Endothelial cell of umbilical vein (primary cell): ENCODE data around the gene VPS26C. TPM values are rescaled to one million over a fixed set of nuclear protein-coding genes. Genes with fewer than 3 reads are reported as not detected.

Source experiments
- BruUV-seq: library from RNA; stranded (reverse); fragments of 400-500 nt; replicated peaks from 2 replicates; lab custom pipeline; 2021; lab: Mats Ljungman, UMichigan
- CTCF ChIA-PET: fragments of 300-600, 350-600 bp; sonication (Branson Sonifier 250); formaldehyde crosslinking; loops from one replicate; lab custom pipeline; 2021; ENCODE audit warnings: antibody characterized with exemption, inconsistent platforms; lab: Charles Lee
- POLR2A ChIA-PET: fragments of 300-600, 350-600 bp; sonication (Branson Sonifier 250); formaldehyde crosslinking; loops from one replicate; lab custom pipeline; 2021; ENCODE audit warnings: antibody characterized with exemption, inconsistent platforms; lab: Charles Lee
- DNase-seq: peaks from one replicate; pipeline ENCODE4 v3.0.0-alpha.2; 2011; ENCODE audit warnings: low read depth, low spot score
- FAIRE-seq: peaks from 2 replicates; lab custom pipeline; 2011; peaks lifted over from hg19 to GRCh38; lab: Jason Lieb, UNC
- H2AFZ ChIP-seq: 2 replicates; pipeline ENCODE4 v1.6.0; 2012; ENCODE audit warnings: low read depth, low read length, control low read depth, inconsistent platforms
- H3K27ac ChIP-seq: 2 replicates; pipeline ENCODE4 v1.5.1; 2011; ENCODE audit warnings: low read depth, mild to moderate bottlenecking, control low read depth, low read length, moderate library complexity; ENCODE audit not compliant: insufficient read depth
- H3K27me3 ChIP-seq, 2 experiments: 2 replicates each; pipeline versions ENCODE4 v1.6.0 to v1.6.1; 2011; ENCODE audit warnings: low read length in 2 of 2, mixed read lengths in 1 of 2; ENCODE audit not compliant: control insufficient read depth in 2 of 2, insufficient read depth in 2 of 2
- H3K36me3 ChIP-seq, 2 experiments: 2 replicates in 1 of 2; 3 replicates in 1 of 2; pipeline ENCODE4 v1.5.1; 2011; ENCODE audit warnings: low read length in 2 of 2, mild to moderate bottlenecking in 1 of 2, moderate library complexity in 1 of 2; ENCODE audit not compliant: control insufficient read depth in 2 of 2, insufficient read depth in 2 of 2; ENCODE audit errors: extremely low read depth in 1 of 2
- H3K4me1 ChIP-seq: 3 replicates; pipeline ENCODE4 v1.5.1; 2011; ENCODE audit warnings: mild to moderate bottlenecking, low read length; ENCODE audit not compliant: control insufficient read depth, insufficient read depth; ENCODE audit errors: extremely low read depth
- H3K4me2 ChIP-seq: 2 replicates; pipeline ENCODE4 v1.6.1; 2011; ENCODE audit warnings: low read length, control low read depth, mixed read lengths; ENCODE audit not compliant: insufficient read depth
- H3K4me3 ChIP-seq, 3 experiments: fragments of 200-600 bp in 1 of 3; sonication (generic), shearing (Covaris generic) in 1 of 3; replicated peaks in 1 of 3; 2 replicates each; pipeline ENCODE4 v1.5.1; 2011 to 2016; ENCODE audit warnings: control low read depth in 3 of 3, low read length in 3 of 3, mild to moderate bottlenecking in 2 of 3, inconsistent platforms in 1 of 3, low read depth in 1 of 3, moderate library complexity in 1 of 3; ENCODE audit not compliant: insufficient read depth in 1 of 3
- H3K79me2 ChIP-seq: 2 replicates; pipeline ENCODE4 v1.6.0; 2012; ENCODE audit warnings: low read length, inconsistent platforms; ENCODE audit not compliant: control insufficient read depth, insufficient read depth
- H3K9ac ChIP-seq: replicated peaks from 2 replicates; pipeline ENCODE3; 2011; ENCODE audit warnings: low read length, control low read depth; ENCODE audit not compliant: insufficient read depth; ENCODE audit errors: extremely low read depth
- H3K9me1 ChIP-seq: replicated peaks from 3 replicates; pipeline ENCODE4 v1.6.0; 2011; ENCODE audit warnings: mild to moderate bottlenecking, low read length; ENCODE audit not compliant: control insufficient read depth, insufficient read depth; ENCODE audit errors: extremely low read depth
- H3K9me3 ChIP-seq: replicated peaks from 2 replicates; pipeline ENCODE4 v1.5.1; 2012; ENCODE audit warnings: low read length, inconsistent platforms; ENCODE audit not compliant: control insufficient read depth, insufficient read depth
- H4K20me1 ChIP-seq: replicated peaks from 2 replicates; pipeline ENCODE3; 2011; ENCODE audit warnings: mild to moderate bottlenecking, low read length; ENCODE audit not compliant: control insufficient read depth, insufficient read depth; ENCODE audit errors: extremely low read depth
- EZH2 ChIP-seq: IDR thresholded peaks from 2 replicates; pipeline ENCODE4 v1.6.1; 2012; ENCODE audit warnings: borderline replicate concordance, low read depth, mild to moderate bottlenecking, moderate library complexity, low read length, inconsistent platforms; ENCODE audit not compliant: severe bottlenecking
- FOS ChIP-seq: IDR thresholded peaks from 2 replicates; pipeline ENCODE4 v1.6.1; 2011; ENCODE audit warnings: mild to moderate bottlenecking, low read length, moderate library complexity, borderline replicate concordance; ENCODE audit not compliant: insufficient read depth
- GATA2 ChIP-seq: IDR thresholded peaks from 2 replicates; pipeline ENCODE4 v1.7.0; 2011; ENCODE audit warnings: low read depth, mild to moderate bottlenecking, moderate library complexity, mixed read lengths, low read length; ENCODE audit not compliant: insufficient read length, insufficient read depth
- JUN ChIP-seq: IDR thresholded peaks from 2 replicates; pipeline ENCODE4 v1.6.1; 2011; ENCODE audit warnings: borderline replicate concordance, low read depth; ENCODE audit not compliant: insufficient read length, insufficient read depth
- MYC ChIP-seq: IDR thresholded peaks from one replicate; pipeline ENCODE4 v1.6.1; 2011; ENCODE audit warnings: mild to moderate bottlenecking, low read depth, low read length
- POLR2A ChIP-seq: IDR thresholded peaks from 2 replicates; pipeline ENCODE4 v1.6.1; 2012; ENCODE audit warnings: low read depth, mild to moderate bottlenecking, control low read depth, low read length
- POLR2AphosphoS5 ChIP-seq: IDR thresholded peaks from 2 replicates; pipeline ENCODE4 v1.6.1; 2012; ENCODE audit warnings: low read depth, mild to moderate bottlenecking, control low read depth, low read length, moderate library complexity; ENCODE audit not compliant: insufficient read depth
- dilution Hi-C: fragments of 300-500 bp; cut with MboI; formaldehyde crosslinking; loops from one replicate; pipeline ENCODE4 v1.15.0; 2019; ENCODE audit warnings: low sequenced_read_pairs; ENCODE audit not compliant: extremely low pct_ligation_motif_present
- intact Hi-C: fragments of 100-400 bp; cut with micrococcal nuclease; formaldehyde crosslinking; loops from one replicate; pipeline ENCODE4 v1.10.0; 2022
- polyA plus RNA-seq, 4 experiments: library from polyadenylated mRNA; depleted of rRNA in 3 of 4; stranded (reverse) in 3 of 4; unstranded in 1 of 4; fragments of >200 nt; gene quantifications; 2 replicates each; pipeline versions ENCODE4 v1.2.1 to v1.2.3, GENCODE V29; 2011 to 2012; ENCODE audit warnings: missing spikeins in 1 of 4
- small RNA-seq: library from RNA; depleted of rRNA; stranded (forward); fragments of <200 nt; gene quantifications from one replicate; pipeline ENCODE3, GENCODE V24; 2012; ENCODE audit warnings: low replicate concordance, low read depth; ENCODE audit not compliant: insufficient read depth, insufficient read length
- total RNA-seq: library from RNA; stranded (reverse); gene quantifications from 2 replicates; pipeline ENCODE4 v1.2.3, GENCODE V29; 2021
- TF ChIP-seq, protein P1 (sequence below): IDR thresholded peaks from 2 replicates; pipeline ENCODE4 v1.6.1; 2011; ENCODE audit not compliant: insufficient read depth, insufficient read length
- TF ChIP-seq, protein P2 (sequence below), 2 donors: IDR thresholded peaks; 1 replicate in 1 of 2; 2 replicates in 1 of 2; pipeline ENCODE4 v1.5.1; 2011; ENCODE audit warnings: low read length in 2 of 2, mild to moderate bottlenecking in 2 of 2, moderate library complexity in 2 of 2, control low read depth in 1 of 2, inconsistent platforms in 1 of 2, low read depth in 1 of 2; ENCODE audit not compliant: insufficient read depth in 1 of 2; ENCODE audit errors: extremely low read depth in 1 of 2

The VPS26C gene
- total and polyA plus RNA-seq, 2 donors (not counting 3 experiments of a cell fraction or from before 2014, with no cell fraction given) = 35.2 to 53.7 TPM

DNA sequence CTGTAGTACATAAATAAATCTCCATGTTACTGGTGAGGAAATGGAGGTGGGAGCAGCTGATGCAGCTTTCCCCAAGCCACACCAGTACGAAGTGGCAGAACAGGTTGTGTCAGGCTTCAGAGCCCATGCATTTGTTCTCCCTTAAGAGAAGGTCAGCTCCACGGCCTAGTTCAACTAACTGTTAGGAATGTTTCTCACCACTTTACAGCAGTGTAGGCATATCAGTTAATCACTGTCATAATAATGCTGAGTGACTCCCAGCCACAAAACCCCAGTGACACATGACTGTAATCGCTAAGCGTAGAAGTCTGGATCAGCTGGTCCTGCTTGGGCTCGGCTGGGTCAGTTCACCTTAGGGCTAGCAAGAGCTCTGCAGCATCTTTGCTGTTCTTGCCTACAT is 90.4 kb downstream of the VPS26C start:
- Histone ChIP-seq H3K9me1 (no peaks in the 10 kb centered on the region), H3K4me3 (no peak overlapping the region), H3K4me1 (no peaks in the 10 kb centered on the region), H3K4me2 (no peak overlapping the region), H4K20me1 (no peaks in the 10 kb centered on the region), H3K9me3 (no peaks in the 10 kb centered on the region), H3K36me3 (peaks cover 15% of the 10 kb centered on the region in 2 experiments), H2AFZ (no peak overlapping the region), H3K9ac (no peak overlapping the region), H3K79me2 (no peaks in the 10 kb centered on the region), H3K27ac (no peak overlapping the region), H3K27me3 (no peaks in the 10 kb centered on the region)
- CTCF ChIA-PET = no interaction called here
- FAIRE-seq = no peak
- POLR2A ChIA-PET = no interaction called here
- dilution Hi-C loops = no loop called here
- BruUV-seq = no TSS peak
- intact Hi-C loops = no loop called here
- no peak for DNase-seq
- TF ChIP-seq POLR2AphosphoS5 (no peak), JUN (no peak), FOS (no peak), EZH2 (no peak), POLR2A (no peak), MYC (no peak), GATA2 (no peak)
- TF ChIP-seq, protein P1, sequence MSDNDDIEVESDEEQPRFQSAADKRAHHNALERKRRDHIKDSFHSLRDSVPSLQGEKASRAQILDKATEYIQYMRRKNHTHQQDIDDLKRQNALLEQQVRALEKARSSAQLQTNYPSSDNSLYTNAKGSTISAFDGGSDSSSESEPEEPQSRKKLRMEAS = no peak
- TF ChIP-seq, protein P2, sequence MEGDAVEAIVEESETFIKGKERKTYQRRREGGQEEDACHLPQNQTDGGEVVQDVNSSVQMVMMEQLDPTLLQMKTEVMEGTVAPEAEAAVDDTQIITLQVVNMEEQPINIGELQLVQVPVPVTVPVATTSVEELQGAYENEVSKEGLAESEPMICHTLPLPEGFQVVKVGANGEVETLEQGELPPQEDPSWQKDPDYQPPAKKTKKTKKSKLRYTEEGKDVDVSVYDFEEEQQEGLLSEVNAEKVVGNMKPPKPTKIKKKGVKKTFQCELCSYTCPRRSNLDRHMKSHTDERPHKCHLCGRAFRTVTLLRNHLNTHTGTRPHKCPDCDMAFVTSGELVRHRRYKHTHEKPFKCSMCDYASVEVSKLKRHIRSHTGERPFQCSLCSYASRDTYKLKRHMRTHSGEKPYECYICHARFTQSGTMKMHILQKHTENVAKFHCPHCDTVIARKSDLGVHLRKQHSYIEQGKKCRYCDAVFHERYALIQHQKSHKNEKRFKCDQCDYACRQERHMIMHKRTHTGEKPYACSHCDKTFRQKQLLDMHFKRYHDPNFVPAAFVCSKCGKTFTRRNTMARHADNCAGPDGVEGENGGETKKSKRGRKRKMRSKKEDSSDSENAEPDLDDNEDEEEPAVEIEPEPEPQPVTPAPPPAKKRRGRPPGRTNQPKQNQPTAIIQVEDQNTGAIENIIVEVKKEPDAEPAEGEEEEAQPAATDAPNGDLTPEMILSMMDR (IDR thresholded peaks at IDR 0.05; ENCODE audit: extremely low read depth in 1 of 2, insufficient read depth in 1 of 2, low read depth in 1 of 2, low read length in 2 of 2) = no peak

Small RNA genes within 50 kb of the gene (small RNA-seq; reads per million reads assigned to genes)
- gene RN7SL678P = not detected

Other genes with a start within 250 kb of the VPS26C start
- 11.4 and 12.5 TPM in 2 replicates for gene PIGP, start 194.3 kb downstream of the VPS26C start, total RNA-seq
- gene PIGP, start 194.3 kb downstream of the VPS26C start, polyA plus RNA-seq = 18.3 and 18.9 TPM in 2 replicates
- 104 and 113 TPM in 2 replicates for gene TTC3, start 194.1 kb downstream of the VPS26C start, total RNA-seq
- 21.4 and 26.2 TPM in 2 replicates for gene TTC3, start 194.1 kb downstream of the VPS26C start, polyA plus RNA-seq
- 51.8 TPM in 2 replicates for gene DYRK1A, start 99.4 kb upstream of the VPS26C start, total RNA-seq
- gene DYRK1A, start 99.4 kb upstream of the VPS26C start, polyA plus RNA-seq = 53.7 and 56.5 TPM in 2 replicates